WTC11 (cell line): ENCODE measurements around the gene SLC17A2.

Experiments
- CBFB ChIP-seq: sonication (generic); formaldehyde crosslinking; IDR thresholded peaks from 2 replicates; pipeline ENCODE4 v1.8.1; 2022; ENCODE audit warnings: mild to moderate bottlenecking, low read depth, missing genetic modification reagents
- CTCF ChIP-seq: fragments of 200-600 bp; IDR thresholded peaks from 2 replicates; pipeline ENCODE4 v1.8.0; 2022; ENCODE audit warnings: antibody characterized with exemption
- TP53 ChIP-seq: sonication (generic); formaldehyde crosslinking; IDR thresholded peaks from 2 replicates; pipeline ENCODE4 v1.8.1; 2023; ENCODE audit warnings: mild to moderate bottlenecking, missing genetic modification reagents
- ZNF423 ChIP-seq: fragments of 250-450 bp; sonication (Bioruptor Pico); IDR thresholded peaks from 2 replicates; pipeline ENCODE4 v2.1.2; 2022; ENCODE audit warnings: mild to moderate bottlenecking, moderate library complexity
- ZSCAN18 ChIP-seq: fragments of 250-450 bp; sonication (Bioruptor Pico); IDR thresholded peaks from 2 replicates; pipeline ENCODE4 v2.1.2; 2022; ENCODE audit warnings: mild to moderate bottlenecking, moderate library complexity
- TF ChIP-seq, protein P1 (sequence below): sonication (generic); formaldehyde crosslinking; IDR thresholded peaks from 2 replicates; pipeline ENCODE4 v1.8.1; 2023; ENCODE audit warnings: mild to moderate bottlenecking, missing genetic modification reagents, moderate library complexity
- TF ChIP-seq, protein P2 (sequence below): sonication (generic); formaldehyde crosslinking; IDR thresholded peaks from 2 replicates; pipeline ENCODE4 v1.8.1; 2022; ENCODE audit warnings: mild to moderate bottlenecking, moderate library complexity, missing genetic modification reagents

DNA sequence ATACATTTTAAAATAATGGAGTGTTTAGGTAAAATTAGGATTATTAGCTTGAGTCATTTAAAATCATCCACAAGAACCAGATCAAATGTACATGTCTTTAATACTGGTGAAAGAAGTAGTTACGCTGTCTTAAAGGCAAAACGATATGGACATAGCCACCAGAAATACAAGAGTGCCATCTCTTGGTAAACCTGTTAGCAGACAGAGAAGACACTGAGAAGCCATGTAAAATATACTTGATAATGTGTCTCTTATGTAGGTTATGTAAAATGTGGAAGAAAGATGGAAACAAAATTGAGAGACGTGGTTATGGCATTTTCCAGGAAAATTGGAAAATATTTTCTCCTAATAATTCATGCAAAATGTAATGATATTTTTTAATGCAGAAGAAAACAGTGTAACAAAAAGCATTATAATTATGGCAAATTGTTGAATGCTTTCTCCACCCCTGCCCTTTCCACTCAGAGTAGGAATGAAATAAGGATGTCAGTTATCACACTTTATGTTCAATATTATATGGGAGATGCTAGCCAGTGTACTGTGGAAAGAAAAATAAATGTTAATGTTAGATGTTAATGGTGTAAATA is 12.2 kb upstream of the SLC17A2 start:
- TF ChIP-seq CTCF: no peak
- TF ChIP-seq CBFB (CRISPR knock-in tag): no peak
- no peak for TF ChIP-seq TP53
- TF ChIP-seq ZNF423 (CRISPR knock-in tag): no peak
- TF ChIP-seq, protein P1, sequence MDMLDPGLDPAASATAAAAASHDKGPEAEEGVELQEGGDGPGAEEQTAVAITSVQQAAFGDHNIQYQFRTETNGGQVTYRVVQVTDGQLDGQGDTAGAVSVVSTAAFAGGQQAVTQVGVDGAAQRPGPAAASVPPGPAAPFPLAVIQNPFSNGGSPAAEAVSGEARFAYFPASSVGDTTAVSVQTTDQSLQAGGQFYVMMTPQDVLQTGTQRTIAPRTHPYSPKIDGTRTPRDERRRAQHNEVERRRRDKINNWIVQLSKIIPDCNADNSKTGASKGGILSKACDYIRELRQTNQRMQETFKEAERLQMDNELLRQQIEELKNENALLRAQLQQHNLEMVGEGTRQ (CRISPR knock-in tag): no peak
- no peak for TF ChIP-seq ZSCAN18 (CRISPR knock-in tag)
- TF ChIP-seq, protein P2, sequence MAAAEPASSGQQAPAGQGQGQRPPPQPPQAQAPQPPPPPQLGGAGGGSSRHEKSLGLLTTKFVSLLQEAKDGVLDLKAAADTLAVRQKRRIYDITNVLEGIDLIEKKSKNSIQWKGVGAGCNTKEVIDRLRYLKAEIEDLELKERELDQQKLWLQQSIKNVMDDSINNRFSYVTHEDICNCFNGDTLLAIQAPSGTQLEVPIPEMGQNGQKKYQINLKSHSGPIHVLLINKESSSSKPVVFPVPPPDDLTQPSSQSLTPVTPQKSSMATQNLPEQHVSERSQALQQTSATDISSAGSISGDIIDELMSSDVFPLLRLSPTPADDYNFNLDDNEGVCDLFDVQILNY (CRISPR knock-in tag): no peak
